Stomach (tissue), 9 donors: Measurements from ENCODE around the gene NCOA3. TPM values are rescaled to one million over a fixed set of nuclear protein-coding genes. Genes with fewer than 3 reads are reported as not detected.

Source experiments
- DNase-seq, 2 donors: peaks; one replicate each; pipeline versions ENCODE4 v3.0.0 to v3.0.0-alpha.2; 2013 to 2019
- H3K27ac ChIP-seq, 5 donors: fragments of 200-600 bp in 4 of 5; sonication (generic) in 4 of 5; one replicate each; pipeline ENCODE4 v1.5.1; 2013 to 2019; ENCODE audit warnings: mild to moderate bottlenecking in 1 of 5, moderate library complexity in 1 of 5
- H3K27me3 ChIP-seq, 3 donors: fragments of 200-600 bp; sonication (generic); one replicate each; pipeline ENCODE4 v1.5.1; 2017 to 2019; ENCODE audit warnings: mixed run types in 1 of 3
- H3K36me3 ChIP-seq, 4 donors: fragments of 200-600 bp; sonication (generic); 1 replicate in 3 of 4; 2 replicates in 1 of 4; pipeline ENCODE4 v1.5.1; 2016 to 2019
- H3K4me1 ChIP-seq, 4 donors: fragments of 200-600 bp; sonication (generic); one replicate each; pipeline ENCODE4 v1.5.1; 2016 to 2019
- H3K4me3 ChIP-seq, 4 donors: fragments of 200-600 bp; sonication (generic) in 3 of 4; one replicate each; pipeline ENCODE4 v1.5.1; 2016 to 2019; ENCODE audit warnings: mild to moderate bottlenecking in 1 of 4
- H3K9me3 ChIP-seq, 4 donors: fragments of 200-600 bp; sonication (generic); one replicate each; pipeline ENCODE4 v1.5.1; 2016 to 2019
- EP300 ChIP-seq: sonication (generic); formaldehyde crosslinking; IDR thresholded peaks from one replicate; pipeline ENCODE4 v1.6.1; 2017; ENCODE audit warnings: antibody characterized with exemption
- POLR2A ChIP-seq, 4 donors: fragments of 450-650 bp; IDR thresholded peaks; one replicate each; pipeline ENCODE4 v1.6.1; 2016; ENCODE audit warnings: antibody characterized with exemption in 4 of 4, control low read depth in 2 of 4, mild to moderate bottlenecking in 1 of 4, moderate library complexity in 1 of 4
- POLR2AphosphoS5 ChIP-seq, 3 donors: sonication (generic); formaldehyde crosslinking; IDR thresholded peaks; one replicate each; pipeline ENCODE4 v1.6.1; 2016; ENCODE audit warnings: antibody characterized with exemption in 3 of 3
- WGBS, 5 donors: extraction: QIAGEN DNeasy Blood & Tissue Kit in 3 of 5; methylation state at CpG; one replicate each; pipeline versions ENCODE4 v1.1.5 to v1.1.7; 2013 to 2018; 5-methylcytosine and 5-hydroxymethylcytosine counted together
- intact Hi-C: fragments of 100-400 bp; cut with DNase I; formaldehyde crosslinking; loops from one replicate; pipeline ENCODE4 v1.15.1; 2023; ENCODE audit warnings: low total_unique reads
- polyA plus RNA-seq, 3 donors: library from polyadenylated mRNA; stranded (reverse); fragments of 200-250 nt; gene quantifications; one replicate each; pipeline ENCODE4 v1.2.3, GENCODE V29; 2013
- total RNA-seq, 5 donors: library from RNA; depleted of rRNA; stranded (reverse); fragments of >200 nt; gene quantifications; one replicate each; pipeline versions ENCODE4 v1.1.0 to v1.2.3, GENCODE V29; 2014 to 2016
- TF ChIP-seq, protein P1 (sequence below), 7 experiments: fragments of 450-650 bp in 4 of 7; fragments of 200-600 bp in 3 of 7; sonication (generic) in 3 of 7; IDR thresholded peaks; one replicate each; pipeline ENCODE4 v1.5.1; 2016 to 2019; ENCODE audit warnings: antibody characterized with exemption in 7 of 7, control low read depth in 2 of 7, mild to moderate bottlenecking in 1 of 7
- donor health status: healthy with polysubstance abuse.
- donor health status: Bipolar disorder and iron deficiency.
- donor health status: healthy.

NCOA3 gene
- total and polyA plus RNA-seq, 8 donors = 4.1 to 60.8 (median 16.3) TPM

DNA sequence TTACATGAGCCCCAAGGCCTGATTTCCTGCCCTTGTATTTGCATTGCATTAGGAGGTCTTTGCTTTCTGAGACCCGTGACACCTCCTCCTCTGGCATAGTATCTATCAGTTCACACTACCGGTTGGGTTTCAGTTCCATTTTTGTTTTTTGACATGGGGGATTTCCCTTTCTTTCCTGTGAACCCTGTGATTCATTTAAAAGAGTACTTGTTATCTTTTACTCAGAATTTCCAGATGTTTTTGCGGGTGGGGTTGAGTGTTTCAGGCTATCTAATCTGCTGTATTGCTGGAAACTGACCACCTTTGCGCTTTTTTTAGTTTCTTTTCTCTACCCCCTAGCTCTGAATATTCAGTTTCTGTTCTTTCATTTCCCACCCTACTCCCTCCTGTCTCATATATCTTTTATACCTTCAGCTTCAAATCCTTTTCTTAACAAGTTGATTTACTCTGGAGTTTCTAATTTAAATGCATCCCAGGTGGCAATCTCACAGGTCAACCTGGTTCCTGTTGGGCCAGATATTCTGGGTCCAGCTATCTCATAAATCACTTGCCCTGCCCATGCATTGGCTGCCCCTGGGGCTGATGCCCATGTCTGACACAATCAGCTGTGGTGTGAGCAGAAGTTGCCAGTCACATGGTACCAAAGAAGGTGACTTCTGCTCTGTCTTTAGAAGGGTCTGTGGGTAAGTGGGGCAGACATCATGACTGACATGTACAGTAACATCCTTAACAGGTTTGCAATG, 14.3 kb upstream of the NCOA3 start:
- TF ChIP-seq EP300 = no peak
- TF ChIP-seq, protein P1, sequence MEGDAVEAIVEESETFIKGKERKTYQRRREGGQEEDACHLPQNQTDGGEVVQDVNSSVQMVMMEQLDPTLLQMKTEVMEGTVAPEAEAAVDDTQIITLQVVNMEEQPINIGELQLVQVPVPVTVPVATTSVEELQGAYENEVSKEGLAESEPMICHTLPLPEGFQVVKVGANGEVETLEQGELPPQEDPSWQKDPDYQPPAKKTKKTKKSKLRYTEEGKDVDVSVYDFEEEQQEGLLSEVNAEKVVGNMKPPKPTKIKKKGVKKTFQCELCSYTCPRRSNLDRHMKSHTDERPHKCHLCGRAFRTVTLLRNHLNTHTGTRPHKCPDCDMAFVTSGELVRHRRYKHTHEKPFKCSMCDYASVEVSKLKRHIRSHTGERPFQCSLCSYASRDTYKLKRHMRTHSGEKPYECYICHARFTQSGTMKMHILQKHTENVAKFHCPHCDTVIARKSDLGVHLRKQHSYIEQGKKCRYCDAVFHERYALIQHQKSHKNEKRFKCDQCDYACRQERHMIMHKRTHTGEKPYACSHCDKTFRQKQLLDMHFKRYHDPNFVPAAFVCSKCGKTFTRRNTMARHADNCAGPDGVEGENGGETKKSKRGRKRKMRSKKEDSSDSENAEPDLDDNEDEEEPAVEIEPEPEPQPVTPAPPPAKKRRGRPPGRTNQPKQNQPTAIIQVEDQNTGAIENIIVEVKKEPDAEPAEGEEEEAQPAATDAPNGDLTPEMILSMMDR (IDR thresholded peaks at IDR 0.05) = no peak
- TF ChIP-seq POLR2A (IDR thresholded peaks at IDR 0.05) = no peak
- no peak for TF ChIP-seq POLR2AphosphoS5 (IDR thresholded peaks at IDR 0.05)
- peak overlapping the region in 3 of 5 donors; percentile 19 to 63 (median 29) for H3K27ac ChIP-seq
- no peaks in the 10 kb centered on the region for H3K9me3 ChIP-seq
- H3K36me3 ChIP-seq = no peaks in the 10 kb centered on the region
- 18 to 39% (median 25%) methylated on average over 4 of the region's 4 CpGs for WGBS, 5 donors
- intact Hi-C loops = no loop called here
- peaks cover under 1 to 15% (median 8%) of the 10 kb centered on the region in 4 donors for H3K4me1 ChIP-seq
- H3K4me3 ChIP-seq = no peak overlapping the region
- peak in 1 of 2 donors; percentile 67 for DNase-seq
- no peaks in the 10 kb centered on the region for H3K27me3 ChIP-seq

DNA sequence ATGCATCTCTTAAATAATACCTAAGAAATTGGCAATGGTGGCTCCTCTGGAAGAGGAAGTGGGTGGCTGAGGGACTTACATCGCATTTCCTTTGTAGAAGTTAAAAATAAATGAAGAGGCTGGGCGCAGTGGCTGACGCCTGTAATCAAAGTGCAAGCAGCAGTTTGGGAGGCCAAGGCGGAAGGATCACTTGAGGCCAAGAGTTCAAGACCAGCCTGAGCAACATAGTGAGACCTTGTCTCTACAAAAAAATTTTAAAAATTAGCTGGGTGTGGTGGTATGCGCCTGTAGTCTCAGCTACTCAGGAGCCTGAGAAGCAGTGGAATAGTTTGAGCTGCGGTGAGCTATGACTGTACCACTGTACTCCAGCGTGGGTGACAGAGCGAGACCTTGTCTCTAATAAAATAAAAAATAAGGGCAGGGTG, 12.2 kb upstream of the NCOA3 start:
- 79 to 84% (median 81%) methylated on average over 8 of the region's 8 CpGs for WGBS, 5 donors
- Histone ChIP-seq H3K9me3 (no peaks in the 10 kb centered on the region), H3K4me1 (peaks cover 18 to 35% (median 27%) of the 10 kb centered on the region in 4 donors), H3K36me3 (no peaks in the 10 kb centered on the region), H3K27me3 (no peaks in the 10 kb centered on the region), H3K27ac (peak overlapping the region in 2 of 5 donors; percentile 20 to 68), H3K4me3 (no peak overlapping the region)
- TF ChIP-seq POLR2A (IDR thresholded peaks at IDR 0.05) (no peak), EP300 (no peak), POLR2AphosphoS5 (IDR thresholded peaks at IDR 0.05) (no peak)
- TF ChIP-seq, protein P1 (IDR thresholded peaks at IDR 0.05) = no peak
- intact Hi-C loops = no loop called here
- peak in 1 of 2 donors; percentile 53 for DNase-seq

DNA sequence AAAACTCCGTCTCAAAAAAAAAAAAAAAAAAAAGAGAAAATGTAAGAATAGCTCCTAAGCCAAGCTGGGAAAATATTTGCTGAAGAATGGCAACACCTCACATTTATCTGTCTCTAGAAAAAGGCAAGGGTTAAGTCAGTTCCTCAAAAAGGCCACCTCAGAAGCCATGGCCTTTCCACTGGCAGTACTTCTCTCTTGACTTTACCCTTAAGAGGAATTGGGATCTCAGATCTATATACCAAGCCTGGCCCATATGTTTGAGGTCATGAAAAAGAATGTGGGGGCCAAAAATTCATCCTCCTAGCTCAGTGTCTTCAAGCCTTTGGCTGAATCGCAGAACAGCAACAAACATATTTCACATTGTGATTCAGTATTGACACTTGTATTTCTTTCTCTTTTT, 10.9 kb upstream of the NCOA3 start:
- no peak for DNase-seq
- peaks cover 18 to 35% (median 30%) of the 10 kb centered on the region in 4 donors for H3K4me1 ChIP-seq
- no peaks in the 10 kb centered on the region for H3K9me3 ChIP-seq
- intact Hi-C loops = no loop called here
- no peak overlapping the region for H3K4me3 ChIP-seq
- no peaks in the 10 kb centered on the region for H3K36me3 ChIP-seq
- TF ChIP-seq, protein P1 (IDR thresholded peaks at IDR 0.05) = no peak
- TF ChIP-seq POLR2A (IDR thresholded peaks at IDR 0.05) = no peak
- TF ChIP-seq POLR2AphosphoS5 (IDR thresholded peaks at IDR 0.05) = no peak
- TF ChIP-seq EP300 = no peak
- no peak overlapping the region for H3K27ac ChIP-seq
- H3K27me3 ChIP-seq = no peaks in the 10 kb centered on the region
- WGBS, 5 donors = 83 to 91% (median 87%) methylated on average over 2 of the region's 2 CpGs

DNA sequence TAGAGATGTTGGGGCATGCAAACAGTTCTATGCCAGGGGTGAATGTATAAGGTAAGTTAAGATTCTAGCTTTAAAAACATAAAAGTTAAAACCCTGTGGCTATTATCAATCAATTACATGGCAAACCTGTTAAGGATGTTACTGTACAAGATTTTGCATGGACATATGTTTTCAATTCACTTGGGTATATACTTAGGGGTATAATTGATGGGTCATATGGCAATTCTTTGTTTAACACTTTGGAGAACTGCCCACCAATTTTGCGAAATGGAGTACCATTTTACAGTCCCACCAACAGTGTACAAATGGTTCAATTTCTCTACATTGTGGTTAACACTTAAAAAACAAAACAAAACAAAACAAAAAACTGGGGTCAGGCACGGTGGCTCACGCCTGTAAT, 9.4 kb upstream of the NCOA3 start:
- peak overlapping the region; percentile 64 to 92 (median 79) for H3K27ac ChIP-seq
- H3K36me3 ChIP-seq = no peaks in the 10 kb centered on the region
- no peaks in the 10 kb centered on the region for H3K27me3 ChIP-seq
- TF ChIP-seq EP300 (no peak), POLR2A (IDR thresholded peaks at IDR 0.05) (no peak), POLR2AphosphoS5 (IDR thresholded peaks at IDR 0.05) (no peak)
- TF ChIP-seq, protein P1 (IDR thresholded peaks at IDR 0.05) = no peak
- no peak for DNase-seq
- intact Hi-C loops = no loop called here
- H3K4me3 ChIP-seq = no peak overlapping the region
- H3K9me3 ChIP-seq = no peaks in the 10 kb centered on the region
- WGBS, 5 donors = 76 to 93% (median 88%) methylated on average over 3 of the region's 3 CpGs
- peaks cover 18 to 30% (median 29%) of the 10 kb centered on the region in 4 donors for H3K4me1 ChIP-seq
